ENCODE data around the gene FXYD3.
A peak's percentile ranks its signal among the peaks of the same experiment; 100 is the strongest.

GRCh38 chr19:35135389-35135909, 19.8 kb downstream of the FXYD3 start:
- TF ChIP-seq CTCF (conservative IDR thresholded peaks at IDR 0.05 in 1 of 2, IDR thresholded peaks at IDR 0.05 in 1 of 2; ENCODE audit: low read depth in 1 of 2, low read length in 2 of 2) (peak; percentile 81 to 82), EZH2 (IDR thresholded peaks at IDR 0.05; ENCODE audit: low read length, missing control alignments) (no peak)
